ENCODE data around the gene GSTP1.
"Not testable (repeated sequence)": the region's sequence is repeated elsewhere in the genome, so short reads cannot be mapped to it uniquely, and the experiment has no call there.

Gene GSTP1

GRCh38 chr11:67616431-67617242 is 33.0 kb downstream of the GSTP1 start:
- DNase-seq = no peak

- no peak for DNase-seq
Measured at GRCh38 chr11:67617243-67617953, 33.8 kb downstream of the GSTP1 start.

- DNase-seq = not testable (repeated sequence)
Measured at GRCh38 chr11:67618901-67619659, 35.5 kb downstream of the GSTP1 start.

- peak; percentile 96 to 97 for DNase-seq
Measured at GRCh38 chr11:67619683-67620618, 36.3 kb downstream of the GSTP1 start.

DNA sequence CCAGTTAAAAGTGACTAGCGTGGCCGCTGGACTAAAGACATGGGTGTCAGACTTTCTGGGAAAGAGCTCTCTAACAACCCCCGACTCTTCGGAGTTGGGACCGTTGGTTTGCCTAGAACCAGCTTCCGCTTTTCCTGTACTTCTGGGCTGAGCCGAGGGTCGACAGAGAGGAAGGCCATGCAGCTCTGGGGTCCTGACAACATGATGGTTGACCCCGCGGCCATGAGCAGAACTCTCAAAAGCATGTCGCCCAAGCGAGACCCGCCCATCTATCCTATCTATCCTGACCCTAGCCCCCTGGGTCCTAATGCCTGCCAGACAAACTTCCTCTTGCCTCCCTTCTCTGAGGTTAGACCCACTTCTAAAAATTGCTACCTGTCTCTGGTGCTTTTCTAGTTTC is 37.0 kb downstream of the GSTP1 start:
- DNase-seq = peak; percentile 71 to 79

DNA sequence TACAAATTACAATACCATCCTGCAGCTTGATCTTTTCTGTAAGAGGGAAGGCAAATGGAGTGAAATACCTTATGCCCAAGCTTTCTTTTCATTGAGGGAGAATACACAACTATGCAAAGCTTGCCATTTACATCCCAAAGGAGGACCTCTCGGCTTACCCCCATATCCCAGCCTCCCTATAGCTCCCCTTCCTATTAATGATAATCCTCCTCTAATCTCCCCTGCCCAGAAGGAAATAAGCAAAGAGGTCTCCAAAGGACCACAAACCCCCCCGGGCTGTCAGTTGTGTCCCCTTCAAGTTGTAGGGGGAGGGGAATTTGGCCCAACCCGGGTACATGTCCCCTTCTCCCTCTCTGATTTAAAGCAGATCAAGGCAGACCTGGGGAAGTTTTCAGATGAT is 38.3 kb downstream of the GSTP1 start:
- not testable (repeated sequence) for DNase-seq

DNA sequence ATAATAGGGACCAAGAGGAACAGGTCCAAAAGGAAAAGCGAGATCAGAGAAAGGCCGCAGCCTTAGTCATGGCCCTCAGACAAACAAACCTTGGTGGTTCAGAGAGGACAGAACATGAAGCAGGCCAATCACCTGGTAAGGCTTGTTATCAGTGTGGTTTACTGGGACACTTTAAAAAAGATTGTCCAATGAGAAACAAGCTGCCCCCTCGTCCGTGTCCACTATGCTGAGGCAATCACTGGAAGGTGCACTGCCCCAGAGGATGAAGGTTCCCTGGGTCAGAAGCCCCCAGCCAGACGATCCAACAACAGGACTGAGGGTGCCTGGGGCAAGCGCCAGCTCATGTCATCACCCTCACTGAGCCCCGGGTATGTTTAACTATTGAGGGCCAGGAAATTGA is 39.3 kb downstream of the GSTP1 start:
- not testable (repeated sequence) for DNase-seq

GRCh38 chr11:67623795-67624194 is 40.2 kb downstream of the GSTP1 start:
- not testable (repeated sequence) for DNase-seq

DNA sequence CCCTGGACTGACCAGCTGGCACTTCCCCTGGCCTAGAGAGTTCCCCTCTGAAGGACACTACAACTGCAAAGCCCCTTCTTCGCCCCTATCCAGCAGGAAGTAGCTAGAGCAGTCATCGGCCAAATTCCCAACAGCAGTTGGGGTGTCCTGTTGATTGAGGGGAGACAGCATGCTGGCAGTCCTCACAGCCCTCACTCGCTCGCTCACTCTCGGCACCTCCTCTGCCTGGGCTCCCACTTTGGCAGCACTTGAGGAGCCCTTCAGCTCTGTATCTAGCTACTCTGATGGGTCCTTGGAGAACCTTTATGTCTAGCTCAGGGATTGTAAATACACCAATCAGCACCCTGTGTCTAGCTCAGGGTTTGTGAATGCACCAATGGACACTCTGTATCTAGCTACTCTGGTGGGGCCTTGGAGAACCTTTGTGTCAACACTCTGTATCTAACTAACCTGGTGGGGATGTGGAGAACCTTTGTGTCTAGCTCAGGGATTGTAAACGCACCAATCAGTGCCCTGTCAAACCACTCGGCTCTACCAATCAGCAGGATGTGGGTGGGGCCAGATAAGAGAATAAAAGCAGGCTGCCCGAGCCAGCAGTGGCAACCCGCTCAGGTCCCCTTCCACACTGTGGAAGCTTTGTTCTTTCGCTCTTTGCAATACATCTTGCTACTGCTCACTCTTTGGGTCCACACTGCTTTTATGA is 42.7 kb downstream of the GSTP1 start:
- DNase-seq = peak; percentile 78 to 83

DNA sequence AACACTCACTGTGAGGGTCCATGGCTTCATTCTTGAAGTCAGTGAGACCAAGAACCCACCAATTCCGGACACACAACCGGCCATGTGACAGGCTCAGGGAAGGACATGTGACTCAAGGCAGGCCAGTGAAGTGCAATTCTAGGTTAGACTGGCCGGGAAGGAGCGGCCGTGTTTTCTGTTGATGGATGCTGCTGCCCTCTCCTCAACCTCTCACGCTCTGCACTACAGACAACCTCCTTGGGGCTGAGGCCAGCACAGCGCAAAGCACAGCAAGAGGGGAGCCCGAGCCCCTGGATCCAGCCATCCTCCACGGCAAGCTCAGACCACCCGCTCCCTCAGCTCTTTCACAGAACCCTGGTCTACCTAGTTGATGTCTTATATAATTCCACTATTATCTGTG is 43.4 kb downstream of the GSTP1 start:
- peak; percentile 73 to 77 for DNase-seq

GRCh38 chr11:67627441-67627811 is 43.8 kb downstream of the GSTP1 start:
- DNase-seq = peak in 1 of 2 experiments; percentile 80

DNA sequence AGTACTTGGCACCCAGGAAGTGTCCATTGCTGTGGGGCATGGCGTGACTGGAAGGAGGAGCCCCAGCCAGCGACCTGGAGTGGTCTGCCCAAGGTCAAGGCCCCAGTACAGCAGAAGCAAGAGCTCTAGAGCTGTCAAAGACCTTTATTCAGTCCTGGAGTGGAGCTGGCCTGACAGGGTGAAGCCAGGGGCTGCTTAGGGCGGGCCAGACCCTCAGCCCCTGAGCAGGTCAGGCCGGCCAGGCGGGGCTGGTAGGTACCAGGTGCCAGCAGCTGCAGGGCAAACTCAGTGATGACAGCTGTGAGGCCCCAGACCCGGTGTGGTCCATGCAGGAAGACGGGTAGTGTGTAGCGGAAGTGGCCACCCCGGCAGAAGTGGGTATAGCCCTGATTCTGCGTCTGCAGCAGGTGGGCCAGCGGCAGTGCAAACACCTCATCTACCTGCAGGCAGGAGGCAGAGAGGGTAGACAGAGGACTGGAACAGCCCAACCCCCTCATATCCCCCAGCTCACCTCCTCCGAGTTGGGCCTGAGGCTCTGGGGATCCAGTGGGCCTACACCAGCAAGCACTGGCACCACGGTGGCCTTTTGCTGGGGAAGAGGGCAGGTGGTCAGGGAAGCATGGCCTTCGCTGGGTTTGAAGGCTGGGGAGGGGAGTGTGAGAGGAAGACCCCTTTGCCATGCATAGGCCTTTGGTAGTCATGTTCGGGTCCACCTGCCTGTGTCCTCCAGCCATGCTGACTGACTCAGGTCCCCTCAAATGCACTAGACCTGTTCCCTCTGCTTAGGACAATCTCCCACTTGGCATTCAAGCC is 44.4 kb downstream of the GSTP1 start:
- DNase-seq = peak; percentile 94 to 96

GRCh38 chr11:67628710-67629385 is 45.2 kb downstream of the GSTP1 start:
- peak; percentile 83 to 87 for DNase-seq

DNA sequence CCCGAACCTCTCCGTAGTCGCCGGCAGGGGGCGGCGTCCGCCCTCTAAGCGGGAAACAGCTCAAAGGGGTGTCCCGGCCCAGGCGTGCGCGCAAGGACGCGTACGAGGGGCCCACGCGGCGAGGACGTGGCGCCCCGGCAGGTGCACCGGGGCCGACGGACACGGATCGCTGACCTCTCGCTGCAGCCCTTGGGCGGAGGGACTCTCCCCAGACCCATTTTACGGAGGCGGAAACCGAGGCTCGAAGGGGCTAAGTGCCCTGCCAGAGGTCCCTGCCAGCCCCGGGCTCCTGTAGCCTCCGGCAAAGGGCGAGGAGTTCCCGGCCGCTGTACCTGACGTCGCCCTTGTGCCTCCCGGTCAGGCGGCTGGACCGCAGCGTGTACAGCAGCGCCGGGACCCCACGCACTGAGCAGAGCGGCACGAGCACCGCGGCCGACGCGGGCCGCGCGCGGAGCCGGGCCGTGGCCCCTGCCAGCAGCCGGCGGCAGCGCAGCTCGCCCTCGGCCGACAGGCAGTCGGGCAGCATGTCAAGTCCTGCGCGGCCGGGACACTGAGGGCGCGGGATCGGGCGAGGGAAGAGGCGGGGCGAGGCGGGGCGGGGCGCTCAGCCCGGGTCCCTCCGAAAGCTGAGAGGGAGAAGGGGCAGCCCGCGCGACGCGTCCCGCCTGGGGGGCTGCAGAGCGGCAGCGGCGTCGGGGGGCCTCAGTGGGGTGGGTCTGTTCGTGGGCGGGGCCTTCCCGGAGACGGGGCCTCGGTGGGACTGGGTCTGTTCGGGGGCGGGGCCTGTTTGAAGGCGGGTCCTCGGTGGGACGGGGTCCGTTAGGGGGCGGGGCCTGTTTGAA is 46.0 kb downstream of the GSTP1 start, which contains the start of gene NUDT8:
TSS of gene NUDT8 (minus strand) at position 552 of the 842 bp plus-strand sequence. CDS start at position 526, 26 bp downstream.
- peak; percentile 88 to 94 for DNase-seq

DNA sequence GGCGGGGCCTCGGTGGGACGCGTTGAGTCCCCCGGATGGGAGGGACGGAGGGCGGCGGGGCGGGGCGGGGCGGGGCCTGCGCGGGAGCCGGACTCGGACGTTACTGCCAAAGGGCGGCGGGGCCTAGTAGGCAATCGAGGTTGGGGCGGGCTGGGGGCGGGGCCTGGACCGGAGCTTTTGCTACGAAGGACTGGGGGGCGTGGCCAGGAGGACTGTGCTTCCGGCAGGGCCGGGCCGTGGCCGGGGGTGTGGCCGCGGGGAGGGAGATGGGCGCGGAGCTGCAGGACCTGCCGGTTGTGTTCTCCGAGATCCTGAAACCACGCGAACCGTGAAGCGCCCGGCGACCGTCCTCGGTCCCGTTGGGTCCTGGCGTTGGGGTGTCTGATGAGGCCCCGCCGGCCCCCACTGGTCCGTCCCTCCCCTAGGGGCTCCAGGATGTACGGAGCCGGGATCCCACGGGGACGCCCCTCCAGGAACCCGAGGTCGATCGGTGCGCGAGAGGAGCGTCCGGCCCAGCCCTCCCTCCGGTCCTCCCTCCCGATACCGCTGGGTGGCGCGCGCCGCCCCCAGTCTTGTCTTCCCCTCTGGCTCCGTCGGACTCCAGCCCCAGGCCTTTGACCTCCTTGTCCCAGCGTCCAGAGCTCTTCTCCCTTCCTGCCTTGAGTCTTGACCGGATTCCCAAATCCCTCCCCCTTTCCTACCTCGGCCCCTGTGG is 46.8 kb downstream of the GSTP1 start:
- peak; percentile 97 to 99 for DNase-seq

DNA sequence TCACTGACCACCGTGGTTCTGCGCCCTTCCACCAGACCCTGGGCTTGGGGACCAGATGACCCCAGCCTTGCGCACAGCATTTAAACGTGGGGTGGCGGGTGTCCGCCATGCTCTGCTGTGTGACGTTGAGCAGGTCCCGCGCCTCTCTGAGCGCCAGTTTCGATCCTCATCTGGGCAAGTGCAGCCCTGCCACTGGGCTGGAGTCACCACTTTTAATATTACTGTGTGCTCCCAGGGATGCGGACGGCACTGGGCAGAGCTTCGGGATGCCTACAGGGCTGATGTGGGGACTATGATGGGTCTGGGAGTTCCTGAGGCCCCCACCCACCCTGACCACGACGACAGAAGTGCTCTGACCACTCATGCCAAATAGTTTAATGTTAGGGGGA is 47.3 kb downstream of the GSTP1 start:
- DNase-seq = no peak

- no peak for DNase-seq
Measured at GRCh38 chr11:67631411-67631810, 47.8 kb downstream of the GSTP1 start.

- DNase-seq = no peak
Measured at GRCh38 chr11:67631853-67632174, 48.2 kb downstream of the GSTP1 start.
